Measurements from ENCODE around the gene KIF17.

- no peak for TF ChIP-seq CTCF (IDR thresholded peaks at IDR 0.05; ENCODE audit: insufficient read depth, low read depth, low read length)
- no peak for TF ChIP-seq EZH2 (IDR thresholded peaks at IDR 0.05; ENCODE audit: insufficient read depth, low read length)
These were observed 42.5 kb upstream of the KIF17 start for GRCh38 chr1:20760322-20760721.
